Anterior cingulate cortex (tissue), 58 donors: ENCODE measurements around the gene RXRA.
A peak's percentile ranks its signal among the peaks of the same experiment; 100 is the strongest.

Experiments used
- DNase-seq, 58 donors: peaks; one replicate each; lab custom pipeline; 2025; lab: John Stamatoyannopoulos, UW

The RXRA gene

GRCh38 chr9:134422301-134423090 is 96.2 kb downstream of the RXRA start:
- no peak for DNase-seq

GRCh38 chr9:134423166-134423565 is 96.9 kb downstream of the RXRA start:
- DNase-seq, result no peak

GRCh38 chr9:134423749-134424148 is 97.5 kb downstream of the RXRA start:
- DNase-seq, result no peak

- no peak for DNase-seq
Measured at GRCh38 chr9:134424818-134425217, 98.6 kb downstream of the RXRA start.

GRCh38 chr9:134425401-134425800 is 99.1 kb downstream of the RXRA start:
- no peak for DNase-seq

GRCh38 chr9:134425812-134426211 is 99.6 kb downstream of the RXRA start:
- DNase-seq, result no peak

GRCh38 chr9:134426436-134426835 is 100.2 kb downstream of the RXRA start:
- DNase-seq, result no peak

- no peak for DNase-seq
Measured at GRCh38 chr9:134427153-134427782, 101.0 kb downstream of the RXRA start.

- DNase-seq, result no peak
Measured at GRCh38 chr9:134428559-134428958, 102.3 kb downstream of the RXRA start.

GRCh38 chr9:134429007-134429406 is 102.8 kb downstream of the RXRA start:
- no peak for DNase-seq

- no peak for DNase-seq
Measured at GRCh38 chr9:134429481-134429880, 103.2 kb downstream of the RXRA start.

GRCh38 chr9:134431095-134431494 is 104.8 kb downstream of the RXRA start:
- DNase-seq, result no peak

GRCh38 chr9:134431626-134432025 is 105.4 kb downstream of the RXRA start:
- no peak for DNase-seq

- DNase-seq, result no peak
Measured at GRCh38 chr9:134432471-134432870, 106.2 kb downstream of the RXRA start.

- peak in 25 of 58 donors; percentile 30 to 76 (median 42) for DNase-seq
Measured at GRCh38 chr9:134433101-134433500, 106.8 kb downstream of the RXRA start.

- no peak for DNase-seq
Measured at GRCh38 chr9:134433909-134434882, 107.9 kb downstream of the RXRA start.

GRCh38 chr9:134434894-134435506 is 108.7 kb downstream of the RXRA start:
- DNase-seq, result peak; percentile 68 to 98 (median 93)

- DNase-seq, result peak in 32 of 58 donors; percentile 28 to 75 (median 58)
Measured at GRCh38 chr9:134435550-134436378, 109.5 kb downstream of the RXRA start.

- peak in 2 of 58 donors; percentile 56 to 60 for DNase-seq
Measured at GRCh38 chr9:134436379-134436762, 110.1 kb downstream of the RXRA start.
